Panc1 (cell line): ENCODE results near the gene EGR4. TPM values are rescaled to one million over a fixed set of nuclear protein-coding genes. Genes with fewer than 3 reads are reported as not detected.

ENCODE experiments used
- ATAC-seq: fragments of 200-7000 bp; cut with Tn5 transposase; 2 replicates; pipeline ENCODE4 v1.9.1; 2020; ENCODE audit warnings: mild to moderate bottlenecking, moderate library complexity
- BruUV-seq: library from RNA; stranded (reverse); fragments of 400-500 nt; replicated peaks from 2 replicates; lab custom pipeline; 2021; lab: Mats Ljungman, UMichigan
- CTCF ChIA-PET: fragments of 300-600 bp; sonication (Branson Sonifier 250); formaldehyde crosslinking; loops from one replicate; lab custom pipeline; 2022; ENCODE audit warnings: antibody characterized with exemption; lab: Charles Lee
- POLR2A ChIA-PET: fragments of 300-600 bp; sonication (Branson Sonifier 250); formaldehyde crosslinking; loops from one replicate; lab custom pipeline; 2022; ENCODE audit warnings: antibody characterized with exemption; lab: Charles Lee
- DNase-seq: peaks from one replicate; pipeline ENCODE4 v3.0.0-alpha.2; 2010; ENCODE audit warnings: low read depth, low spot score
- H3K27ac ChIP-seq: 2 replicates; pipeline ENCODE4 v1.5.1; 2011; ENCODE audit warnings: mild to moderate bottlenecking, low read length, inconsistent platforms
- H3K27me3 ChIP-seq: fragments of 200-500 bp; sonication (Bioruptor generic); 2 replicates; pipeline ENCODE4 v1.6.0; 2014; ENCODE audit warnings: low read length, inconsistent platforms; ENCODE audit not compliant: control insufficient read depth, insufficient read depth
- H3K36me3 ChIP-seq: fragments of 200-500 bp; sonication (Bioruptor generic); 2 replicates; pipeline ENCODE4 v1.5.1; 2014; ENCODE audit warnings: inconsistent platforms, mild to moderate bottlenecking, low read length, moderate library complexity; ENCODE audit not compliant: control insufficient read depth, insufficient read depth
- H3K4me1 ChIP-seq: 2 replicates; pipeline ENCODE4 v1.5.1; 2011; ENCODE audit warnings: inconsistent platforms, mild to moderate bottlenecking, low read length, moderate library complexity; ENCODE audit not compliant: control insufficient read depth, insufficient read depth
- H3K4me3 ChIP-seq, 2 experiments: 2 replicates each; pipeline ENCODE4 v1.5.1; 2011 to 2012; ENCODE audit warnings: low read depth in 2 of 2, low read length in 2 of 2, mild to moderate bottlenecking in 2 of 2, inconsistent platforms in 1 of 2, moderate library complexity in 1 of 2
- H3K9me3 ChIP-seq: fragments of 200-500 bp; sonication (Bioruptor generic); 2 replicates; pipeline ENCODE4 v1.5.1; 2014; ENCODE audit warnings: low read depth, mild to moderate bottlenecking, inconsistent platforms, low read length, moderate library complexity; ENCODE audit not compliant: control insufficient read depth, insufficient read depth
- CTCF ChIP-seq: fragments of 450-650 bp; IDR thresholded peaks from 2 replicates; pipeline ENCODE4 v1.5.1; 2017; ENCODE audit warnings: mild to moderate bottlenecking
- POLR2AphosphoS5 ChIP-seq: IDR thresholded peaks from 2 replicates; pipeline ENCODE4 v1.6.1; 2012; ENCODE audit warnings: mild to moderate bottlenecking, low read depth, low read length, moderate library complexity
- REST ChIP-seq, 2 experiments: IDR thresholded peaks; 2 replicates each; pipeline ENCODE4 v1.6.1; 2011 to 2012; ENCODE audit warnings: low read depth in 2 of 2, control low read depth in 1 of 2, low read length in 1 of 2, mild to moderate bottlenecking in 1 of 2, moderate library complexity in 1 of 2; ENCODE audit not compliant: insufficient read depth in 1 of 2
- SIN3A ChIP-seq: IDR thresholded peaks from 2 replicates; pipeline ENCODE4 v1.6.1; 2012; ENCODE audit warnings: low read depth, mild to moderate bottlenecking, low read length, moderate library complexity, borderline replicate concordance; ENCODE audit not compliant: insufficient read depth
- TCF7L2 ChIP-seq: IDR thresholded peaks from 2 replicates; pipeline ENCODE4 v1.6.1; 2011; ENCODE audit warnings: mild to moderate bottlenecking, low read depth, low read length, inconsistent platforms
- in situ Hi-C: cut with HindIII; loops from 2 replicates; pipeline ENCODE4 v1.10.0; 2016; ENCODE audit warnings: low sequenced_read_pairs, low pct_unique_long_range_greater_than_20kb
- intact Hi-C: fragments of 100-400 bp; cut with micrococcal nuclease; formaldehyde crosslinking; loops from one replicate; pipeline ENCODE4 v1.10.0; 2022; ENCODE audit not compliant: unreplicated experiment
- total RNA-seq: library from RNA; stranded (reverse); gene quantifications from one replicate; pipeline ENCODE4 v1.2.1, GENCODE V29; 2021; ENCODE audit not compliant: unreplicated experiment

The EGR4 gene
- total RNA-seq, 1 experiment from 2014 or later, result 0.08 TPM

GRCh38 chr2:73324126-73324725 is 30.9 kb upstream of the EGR4 start:
- BruUV-seq, result no TSS peak
- H3K4me3 ChIP-seq, result no peak overlapping the region
- peaks cover 38% of the 10 kb centered on the region for H3K27me3 ChIP-seq
- H3K27ac ChIP-seq, result no peak overlapping the region
- in situ Hi-C loops, result no loop called here
- TF ChIP-seq SIN3A (no peak), CTCF (no peak), TCF7L2 (no peak), REST (IDR thresholded peaks at IDR 0.05; ENCODE audit: insufficient read depth in 1 of 2, low read depth in 2 of 2, low read length in 1 of 2) (no peak), POLR2AphosphoS5 (no peak)
- no peak for DNase-seq
- no peak for ATAC-seq
- H3K36me3 ChIP-seq, result no peaks in the 10 kb centered on the region
- no peaks in the 10 kb centered on the region for H3K4me1 ChIP-seq
- ChIA-PET POLR2A (no interaction called here), CTCF (no interaction called here)
- intact Hi-C loops, result no loop called here
- no peaks in the 10 kb centered on the region for H3K9me3 ChIP-seq

- CTCF ChIA-PET, result no interaction called here
- no peaks in the 10 kb centered on the region for H3K36me3 ChIP-seq
- H3K4me3 ChIP-seq, result no peak overlapping the region
- in situ Hi-C loops (no loop called here), intact Hi-C loops (no loop called here)
- POLR2A ChIA-PET, result no interaction called here
- no TSS peak for BruUV-seq
- H3K9me3 ChIP-seq, result no peaks in the 10 kb centered on the region
- TF ChIP-seq POLR2AphosphoS5, result no peak
- no peak for TF ChIP-seq SIN3A
- TF ChIP-seq CTCF, result no peak
- no peak for TF ChIP-seq TCF7L2
- no peak for TF ChIP-seq REST (IDR thresholded peaks at IDR 0.05; ENCODE audit: insufficient read depth in 1 of 2, low read depth in 2 of 2, low read length in 1 of 2)
- H3K27me3 ChIP-seq, result peaks cover 38% of the 10 kb centered on the region
- H3K4me1 ChIP-seq, result no peaks in the 10 kb centered on the region
- no peak for ATAC-seq
- H3K27ac ChIP-seq, result no peak overlapping the region
- DNase-seq, result no peak
Measured at GRCh38 chr2:73323551-73323950, 30.2 kb upstream of the EGR4 start.
